ENCODE results near the gene ARL8B. TPM values are rescaled to one million over a fixed set of nuclear protein-coding genes. Genes with fewer than 3 reads are reported as not detected.

Gene ARL8B
- total RNA-seq, 1 donor from 2014 or later = 145 TPM

DNA sequence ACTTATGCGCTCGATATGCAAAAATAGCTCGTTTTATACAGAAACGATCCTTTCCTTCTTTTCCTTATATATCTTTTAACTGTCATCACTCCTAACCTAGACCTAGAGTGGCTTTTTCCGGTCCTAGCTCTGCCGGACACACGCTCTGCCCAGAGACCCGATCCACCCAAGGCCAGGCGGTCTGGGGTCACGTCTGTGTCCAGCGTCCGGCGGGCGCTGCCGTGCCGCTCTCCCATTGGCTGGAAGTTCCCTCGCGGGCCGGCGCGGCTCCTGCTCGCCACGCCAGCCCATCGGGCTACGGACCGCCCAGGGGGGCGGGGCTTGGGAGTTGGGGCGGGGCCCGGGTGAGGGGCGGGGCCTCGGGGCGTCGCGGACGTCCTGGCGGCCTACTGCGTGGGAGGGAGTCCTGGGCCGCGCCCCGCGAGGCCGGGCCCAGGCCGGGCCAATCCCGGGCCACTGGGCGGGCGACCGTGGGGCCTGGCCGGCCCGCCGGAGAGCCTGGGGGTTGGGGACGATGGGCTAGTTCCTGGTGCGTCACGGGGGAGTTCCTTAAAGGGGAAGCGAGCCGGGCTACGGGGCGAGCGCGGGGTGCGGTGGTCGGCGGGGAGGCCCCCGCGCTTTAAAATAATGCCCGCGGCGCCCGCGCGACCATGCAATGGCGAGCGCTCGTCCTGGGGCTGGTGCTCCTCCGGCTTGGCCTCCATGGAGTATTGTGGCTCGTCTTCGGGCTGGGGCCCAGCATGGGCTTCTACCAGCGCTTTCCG, 65.2 kb downstream of the ARL8B start, which contains the start of gene EDEM1:
TSS of gene EDEM1 (plus strand) at position 552 of the 764 bp plus-strand sequence. CDS start at position 651, 99 bp downstream.
- peak; percentile 89 for DNase-seq (ENCODE audit: low read depth)
- Histone ChIP-seq H3K27me3 (ENCODE audit: control insufficient read depth, insufficient read depth, low read length) (no peaks in the 10 kb centered on the region), H3K36me3 (ENCODE audit: control insufficient read depth, insufficient read depth, low read length) (no peaks in the 10 kb centered on the region), H3K4me3 (ENCODE audit: low read depth, low read length) (peak within 1 kb of the TSS; percentile 86)
- no peak for FAIRE-seq
- TF ChIP-seq, protein P1, sequence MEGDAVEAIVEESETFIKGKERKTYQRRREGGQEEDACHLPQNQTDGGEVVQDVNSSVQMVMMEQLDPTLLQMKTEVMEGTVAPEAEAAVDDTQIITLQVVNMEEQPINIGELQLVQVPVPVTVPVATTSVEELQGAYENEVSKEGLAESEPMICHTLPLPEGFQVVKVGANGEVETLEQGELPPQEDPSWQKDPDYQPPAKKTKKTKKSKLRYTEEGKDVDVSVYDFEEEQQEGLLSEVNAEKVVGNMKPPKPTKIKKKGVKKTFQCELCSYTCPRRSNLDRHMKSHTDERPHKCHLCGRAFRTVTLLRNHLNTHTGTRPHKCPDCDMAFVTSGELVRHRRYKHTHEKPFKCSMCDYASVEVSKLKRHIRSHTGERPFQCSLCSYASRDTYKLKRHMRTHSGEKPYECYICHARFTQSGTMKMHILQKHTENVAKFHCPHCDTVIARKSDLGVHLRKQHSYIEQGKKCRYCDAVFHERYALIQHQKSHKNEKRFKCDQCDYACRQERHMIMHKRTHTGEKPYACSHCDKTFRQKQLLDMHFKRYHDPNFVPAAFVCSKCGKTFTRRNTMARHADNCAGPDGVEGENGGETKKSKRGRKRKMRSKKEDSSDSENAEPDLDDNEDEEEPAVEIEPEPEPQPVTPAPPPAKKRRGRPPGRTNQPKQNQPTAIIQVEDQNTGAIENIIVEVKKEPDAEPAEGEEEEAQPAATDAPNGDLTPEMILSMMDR (IDR thresholded peaks at IDR 0.05; ENCODE audit: insufficient read depth, low read length, severe bottlenecking) = no peak

DNA sequence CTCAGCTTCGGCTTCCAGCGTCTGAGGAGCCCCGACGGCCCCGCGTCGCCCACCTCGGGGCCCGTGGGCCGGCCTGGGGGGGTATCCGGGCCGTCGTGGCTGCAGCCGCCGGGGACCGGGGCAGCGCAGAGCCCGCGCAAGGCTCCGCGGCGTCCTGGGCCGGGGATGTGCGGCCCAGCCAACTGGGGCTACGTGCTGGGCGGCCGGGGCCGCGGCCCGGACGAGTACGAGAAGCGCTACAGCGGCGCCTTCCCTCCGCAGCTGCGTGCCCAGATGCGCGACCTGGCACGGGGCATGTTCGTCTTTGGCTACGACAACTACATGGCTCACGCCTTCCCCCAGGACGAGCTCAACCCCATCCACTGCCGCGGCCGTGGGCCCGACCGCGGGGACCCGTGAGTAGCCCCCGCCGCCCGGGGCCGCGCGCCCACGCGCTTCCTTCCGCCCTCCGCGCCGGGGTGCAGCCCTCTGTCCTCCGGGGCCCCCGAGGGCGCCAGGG, 65.9 kb downstream of the ARL8B start:
- FAIRE-seq = no peak
- TF ChIP-seq, protein P1 (IDR thresholded peaks at IDR 0.05; ENCODE audit: insufficient read depth, low read length, severe bottlenecking) = no peak
- DNase-seq (ENCODE audit: low read depth) = no peak
- H3K27me3 ChIP-seq (ENCODE audit: control insufficient read depth, insufficient read depth, low read length) = no peaks in the 10 kb centered on the region
- H3K36me3 ChIP-seq (ENCODE audit: control insufficient read depth, insufficient read depth, low read length) = no peaks in the 10 kb centered on the region
- peak overlapping the region; percentile 86 for H3K4me3 ChIP-seq (ENCODE audit: low read depth, low read length)

DNA sequence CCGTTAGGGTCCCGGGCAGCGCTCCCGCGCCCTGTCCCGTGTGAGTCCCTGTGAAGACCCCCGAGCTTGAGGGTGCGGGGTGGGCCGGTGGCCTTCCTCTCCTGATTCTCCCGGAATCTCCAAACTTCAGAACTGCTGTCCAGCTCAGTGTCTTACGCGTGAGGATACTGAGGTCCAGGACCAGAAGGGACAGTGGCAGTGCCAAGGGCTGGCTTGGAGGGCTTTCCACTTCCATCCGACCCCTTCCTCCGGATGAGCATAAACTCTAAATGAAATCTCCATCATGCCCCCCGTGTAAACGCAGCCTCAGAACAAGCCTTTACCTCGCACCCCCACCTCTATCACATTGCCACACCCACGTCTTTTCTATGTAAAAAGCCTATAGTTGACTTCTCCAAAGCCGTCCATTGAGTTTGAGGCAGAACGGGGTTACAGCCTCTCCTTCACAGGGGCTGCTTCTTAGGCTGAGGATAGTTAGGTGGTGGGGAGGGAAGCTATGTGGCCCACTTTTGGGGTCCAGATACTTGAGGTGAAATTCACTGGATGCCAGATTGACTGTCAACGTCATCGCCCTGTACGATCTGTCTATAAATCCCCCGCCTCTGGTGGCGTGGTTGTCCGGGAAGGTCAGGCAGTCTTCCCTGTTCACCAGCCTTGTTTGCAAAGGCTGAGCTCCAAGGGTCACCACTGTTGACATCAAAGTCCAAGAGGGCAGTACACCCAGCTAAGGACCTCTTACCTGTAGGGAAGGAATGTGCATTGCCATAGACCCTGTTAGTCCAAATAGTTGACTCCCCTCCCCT, 66.5 kb downstream of the ARL8B start:
- FAIRE-seq = no peak
- Histone ChIP-seq H3K4me3 (ENCODE audit: low read depth, low read length) (peak overlapping the region; percentile 86), H3K27me3 (ENCODE audit: control insufficient read depth, insufficient read depth, low read length) (no peaks in the 10 kb centered on the region), H3K36me3 (ENCODE audit: control insufficient read depth, insufficient read depth, low read length) (no peaks in the 10 kb centered on the region)
- peak; percentile 53 for DNase-seq (ENCODE audit: low read depth)
- TF ChIP-seq, protein P1 (IDR thresholded peaks at IDR 0.05; ENCODE audit: insufficient read depth, low read length, severe bottlenecking) = no peak

DNA sequence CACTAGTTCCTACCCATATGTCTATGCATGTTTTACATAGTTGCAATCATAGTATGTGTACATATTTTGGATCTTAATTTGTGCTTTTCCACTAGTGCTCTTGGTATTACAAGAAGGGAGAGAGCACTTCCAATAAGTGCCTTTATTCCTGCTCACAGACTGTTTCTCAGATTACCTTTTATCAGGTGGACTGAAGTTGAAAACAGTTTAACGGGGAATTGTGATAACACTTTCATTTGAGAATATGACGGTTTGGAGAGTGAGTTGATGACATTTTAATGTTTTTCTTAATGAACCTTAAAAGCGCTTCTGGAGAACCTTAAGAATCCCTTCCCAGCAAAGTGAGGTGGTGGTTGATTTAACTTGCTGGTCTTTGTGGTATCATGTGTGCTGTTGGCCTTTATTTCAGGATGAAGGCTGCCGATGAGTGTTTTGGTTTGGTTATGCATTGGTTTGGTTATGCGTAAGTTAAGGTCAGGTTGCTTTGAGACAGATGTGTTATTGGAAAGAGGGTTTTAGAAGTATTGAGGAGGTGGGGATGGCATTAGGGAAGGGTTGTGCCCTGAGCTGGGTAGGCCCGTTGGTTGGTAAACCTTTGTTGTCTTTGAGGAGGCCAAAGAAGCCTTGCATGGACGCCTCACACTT, 68.2 kb downstream of the ARL8B start:
- no peak for DNase-seq (ENCODE audit: low read depth)
- FAIRE-seq = no peak
- Histone ChIP-seq H3K27me3 (ENCODE audit: control insufficient read depth, insufficient read depth, low read length) (no peaks in the 10 kb centered on the region), H3K36me3 (ENCODE audit: control insufficient read depth, insufficient read depth, low read length) (peaks cover 2% of the 10 kb centered on the region), H3K4me3 (ENCODE audit: low read depth, low read length) (peak overlapping the region; percentile 86)
- TF ChIP-seq, protein P1 (IDR thresholded peaks at IDR 0.05; ENCODE audit: insufficient read depth, low read length, severe bottlenecking) = no peak

DNA sequence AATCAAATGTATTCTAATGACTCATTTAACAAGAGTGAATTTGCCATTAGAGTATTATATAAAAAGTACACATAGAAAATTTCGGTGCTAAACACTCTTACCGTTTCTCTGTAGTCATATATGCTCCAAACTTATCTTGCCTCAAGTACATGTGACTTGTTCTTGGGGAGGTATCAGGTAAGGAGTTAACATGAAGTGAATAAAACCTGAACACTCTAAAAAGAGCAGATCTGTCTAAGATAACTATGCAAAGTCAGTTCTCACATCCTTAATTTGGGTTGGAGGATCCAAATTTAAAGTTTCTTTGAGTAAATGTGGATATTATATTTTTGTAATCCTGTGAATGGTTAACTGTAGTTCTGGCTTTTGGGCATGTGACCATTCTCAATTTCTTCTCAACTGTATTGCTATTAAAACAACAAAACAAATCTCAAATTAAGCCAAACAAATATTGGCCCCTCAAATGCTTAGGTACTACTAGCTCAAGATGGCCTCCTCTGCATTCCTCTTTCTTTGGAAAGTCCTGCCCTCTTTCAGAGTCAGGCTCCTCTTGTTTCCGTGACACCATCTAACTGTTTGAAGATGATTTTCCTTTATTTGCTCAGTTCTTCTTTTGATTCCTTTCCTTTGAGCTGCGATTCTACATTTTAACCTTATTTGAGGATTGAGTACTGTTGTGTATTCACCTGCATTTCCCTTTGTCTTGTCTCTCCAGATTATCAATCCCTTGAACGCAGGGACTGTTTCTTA, 69.6 kb downstream of the ARL8B start:
- TF ChIP-seq, protein P1 (IDR thresholded peaks at IDR 0.05; ENCODE audit: insufficient read depth, low read length, severe bottlenecking) = no peak
- Histone ChIP-seq H3K27me3 (ENCODE audit: control insufficient read depth, insufficient read depth, low read length) (no peaks in the 10 kb centered on the region), H3K36me3 (ENCODE audit: control insufficient read depth, insufficient read depth, low read length) (peaks cover 4% of the 10 kb centered on the region), H3K4me3 (ENCODE audit: low read depth, low read length) (no peak overlapping the region)
- DNase-seq (ENCODE audit: low read depth) (no peak), FAIRE-seq (no peak)

Measured in bronchial epithelial cell (primary cell).